GM12864 (cell line): ENCODE measurements around the gene MAP2K6.

Experiments used
- DNase-seq: peaks from one replicate; pipeline ENCODE4 v3.0.0-alpha.2; 2011; ENCODE audit warnings: low read depth
- H3K4me3 ChIP-seq: 2 replicates; pipeline ENCODE4 v1.5.1; 2011; ENCODE audit warnings: mild to moderate bottlenecking, low read depth, low read length, control low read depth
- CTCF ChIP-seq: IDR thresholded peaks from 2 replicates; pipeline ENCODE4 v1.5.1; 2011; ENCODE audit warnings: low read depth, mild to moderate bottlenecking, moderate library complexity, low read length, control low read depth, inconsistent platforms; ENCODE audit errors: missing control alignments

Gene MAP2K6

GRCh38 chr17:69433093-69433492, 18.6 kb downstream of the MAP2K6 start:
- no peak for TF ChIP-seq CTCF
- H3K4me3 ChIP-seq = no peak overlapping the region
- no peak for DNase-seq

- no peak overlapping the region for H3K4me3 ChIP-seq
- DNase-seq = no peak
- no peak for TF ChIP-seq CTCF
These were observed 19.7 kb downstream of the MAP2K6 start for GRCh38 chr17:69434164-69434579.

- H3K4me3 ChIP-seq = no peak overlapping the region
- DNase-seq = no peak
- no peak for TF ChIP-seq CTCF
These were observed 21.6 kb downstream of the MAP2K6 start for GRCh38 chr17:69435971-69436696.

- DNase-seq = no peak
- no peak overlapping the region for H3K4me3 ChIP-seq
- TF ChIP-seq CTCF = no peak
These were observed 23.0 kb downstream of the MAP2K6 start for GRCh38 chr17:69437475-69437874.

GRCh38 chr17:69438776-69439175, 24.3 kb downstream of the MAP2K6 start:
- no peak overlapping the region for H3K4me3 ChIP-seq
- no peak for DNase-seq
- TF ChIP-seq CTCF = no peak

GRCh38 chr17:69441179-69441578, 26.7 kb downstream of the MAP2K6 start:
- DNase-seq = no peak
- TF ChIP-seq CTCF = no peak
- H3K4me3 ChIP-seq = no peak overlapping the region

- no peak for DNase-seq
- H3K4me3 ChIP-seq = no peak overlapping the region
- TF ChIP-seq CTCF = no peak
These were observed 28.6 kb downstream of the MAP2K6 start for GRCh38 chr17:69443138-69443537.
